ENCODE measurements around the gene LYPD5. TPM values are rescaled to one million over a fixed set of nuclear protein-coding genes. Genes with fewer than 3 reads are reported as not detected.

LYPD5 gene
- total and polyA plus RNA-seq, 2 of the 13 experiments (the other 11 are each of a cell fraction or from before 2014, with no cell fraction given) = not detected

- TF ChIP-seq ZBTB20 (CRISPR knock-in tag; IDR thresholded peaks at IDR 0.05; ENCODE audit: borderline replicate concordance, low read depth) (no peak), ZNF747 (CRISPR knock-in tag; IDR thresholded peaks at IDR 0.05; ENCODE audit: borderline replicate concordance) (no peak; the same call in 1 of the 2 replicates), ZUFSP (CRISPR knock-in tag; IDR thresholded peaks at IDR 0.05; ENCODE audit: borderline replicate concordance) (no peak), ZMAT5 (CRISPR knock-in tag; IDR thresholded peaks at IDR 0.05; ENCODE audit: borderline replicate concordance, low read depth) (no peak), HOXA3 (CRISPR knock-in tag; IDR thresholded peaks at IDR 0.05) (peak; percentile 91), POLR2G (IDR thresholded peaks at IDR 0.05; ENCODE audit: low read depth, low read length) (peak; percentile 93), POLR2AphosphoS5 (IDR thresholded peaks at IDR 0.05; ENCODE audit: low read depth, low read length) (peak; percentile 95), TFDP1 (CRISPR knock-in tag; IDR thresholded peaks at IDR 0.05; ENCODE audit: borderline replicate concordance) (peak; percentile 73; the same call in 1 of the 2 replicates), SMAD1 (CRISPR knock-in tag; IDR thresholded peaks at IDR 0.05; ENCODE audit: borderline replicate concordance, low read depth) (no peak), SRSF1 (optimal IDR thresholded peaks at IDR 0.05; ENCODE audit: low read depth, low read length) (peak; percentile 78), JDP2 (CRISPR knock-in tag; IDR thresholded peaks at IDR 0.05; ENCODE audit: borderline replicate concordance) (no peak), KLF12 (CRISPR knock-in tag; IDR thresholded peaks at IDR 0.05; ENCODE audit: borderline replicate concordance) (0 out of 2 replicates have a peak, but pooled peaks have one; percentile 44), ZNF597 (CRISPR knock-in tag; IDR thresholded peaks at IDR 0.05) (no peak), RFXAP (CRISPR knock-in tag; IDR thresholded peaks at IDR 0.05; ENCODE audit: borderline replicate concordance) (peak; percentile 70; the same call in 1 of the 2 replicates), GABPB1 (CRISPR knock-in tag; IDR thresholded peaks at IDR 0.05) (peak; percentile 75), NFKBIZ (CRISPR knock-in tag; IDR thresholded peaks at IDR 0.05) (no peak), SOX13 (IDR thresholded peaks at IDR 0.05) (no peak), SOX13 (CRISPR knock-in tag; conservative IDR thresholded peaks at IDR 0.05 in 1 of 2, IDR thresholded peaks at IDR 0.05 in 1 of 2) (peak in 1 of 2 experiments; percentile 28; a peak in 2 of 4 replicates), ZNF3 (CRISPR knock-in tag; IDR thresholded peaks at IDR 0.05) (no peak), ZNF354B (CRISPR knock-in tag; IDR thresholded peaks at IDR 0.05) (no peak), MIER2 (CRISPR knock-in tag; IDR thresholded peaks at IDR 0.05) (no peak)
Observed at GRCh38 chr19:43754503-43755255, 47.6 kb downstream of the LYPD5 start, which contains the start of gene SMG9 (continued).

Measured in HepG2 (cell line).